ENCODE measurements around the gene RASL12. TPM values are rescaled to one million over a fixed set of nuclear protein-coding genes. Genes with fewer than 3 reads are reported as not detected.
A peak's percentile ranks its signal among the peaks of the same experiment; 100 is the strongest.
"Not testable (repeated sequence)": the region's sequence is repeated elsewhere in the genome, so short reads cannot be mapped to it uniquely, and the experiment has no call there.

Gene RASL12
- total RNA-seq, 6 donors from 2014 or later, result 12.8 to 49.9 (median 24.9) TPM

GRCh38 chr15:65021488-65021887 lies 46.3 kb downstream of the RASL12 start:
- Histone ChIP-seq H3K27ac (no peak overlapping the region), H3K4me3 (no peak overlapping the region), H3K36me3 (peaks cover 22 to 84% (median 35%) of the 10 kb centered on the region in 4 donors), H3K9me3 (no peaks in the 10 kb centered on the region), H3K4me1 (no peaks in the 10 kb centered on the region), H3K27me3 (no peaks in the 10 kb centered on the region)
- TF ChIP-seq EP300 (IDR thresholded peaks at IDR 0.05), result no peak
- TF ChIP-seq POLR2A (IDR thresholded peaks at IDR 0.05), result no peak
- TF ChIP-seq POLR2AphosphoS5 (IDR thresholded peaks at IDR 0.05), result no peak
- no peak for TF ChIP-seq CTCF (IDR thresholded peaks at IDR 0.05)
- DNase-seq, result no peak
- no peak for ATAC-seq (ENCODE audit: low FRiP score in 2 of 2)

DNA sequence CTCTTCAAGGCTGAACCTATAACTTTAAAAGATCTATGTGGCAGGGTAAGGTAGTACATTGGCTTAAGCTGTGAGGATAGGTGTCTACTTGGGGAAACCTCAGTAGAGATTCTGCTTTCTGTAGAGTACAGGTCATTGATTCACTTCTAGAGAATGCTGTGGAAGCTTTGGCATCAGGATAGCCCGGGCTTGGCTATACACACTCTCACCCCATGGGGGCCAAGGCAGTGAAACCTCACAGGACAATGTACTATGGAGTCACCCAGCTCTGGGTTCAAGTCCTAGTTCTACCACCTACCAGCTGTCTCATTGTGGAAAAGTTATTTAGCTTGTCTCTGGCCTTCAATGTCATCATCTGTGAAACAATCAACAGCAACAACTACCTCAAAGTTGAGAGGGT lies 47.4 kb downstream of the RASL12 start:
- H3K27me3 ChIP-seq, result no peaks in the 10 kb centered on the region
- no peaks in the 10 kb centered on the region for H3K4me1 ChIP-seq
- DNase-seq (no peak), ATAC-seq (ENCODE audit: low FRiP score in 2 of 2) (no peak)
- TF ChIP-seq POLR2A (IDR thresholded peaks at IDR 0.05) (no peak), EP300 (IDR thresholded peaks at IDR 0.05) (no peak), POLR2AphosphoS5 (IDR thresholded peaks at IDR 0.05) (no peak), CTCF (IDR thresholded peaks at IDR 0.05) (no peak)
- 100% methylated on average over 1 of the region's 1 CpG for WGBS, 2 donors
- H3K9me3 ChIP-seq, result no peaks in the 10 kb centered on the region
- H3K27ac ChIP-seq, result no peak overlapping the region
- H3K4me3 ChIP-seq, result no peak overlapping the region
- peaks cover 25 to 86% (median 36%) of the 10 kb centered on the region in 4 donors for H3K36me3 ChIP-seq

- H3K27me3 ChIP-seq; H3K9me3 ChIP-seq; H3K27ac ChIP-seq; DNase-seq; H3K4me3 ChIP-seq; ATAC-seq (ENCODE audit: low FRiP score in 2 of 2); H3K4me1 ChIP-seq: not testable (repeated sequence)
- 88 to 91% methylated on average over 4 of the region's 4 CpGs for WGBS, 2 donors
- peaks cover 0 to 46% (median 25%) of the 10 kb centered on the region in 4 donors for H3K36me3 ChIP-seq
These were observed 56.6 kb downstream of the RASL12 start for GRCh38 chr15:65011198-65011597.

- Histone ChIP-seq H3K9me3 (peaks cover 0 to 8% (median 2%) of the 10 kb centered on the region in 4 donors), H3K4me1 (no peaks in the 10 kb centered on the region), H3K27ac (no peak overlapping the region), H3K36me3 (peaks cover 0 to 31% (median 7%) of the 10 kb centered on the region in 4 donors), H3K4me3 (no peak overlapping the region), H3K27me3 (no peaks in the 10 kb centered on the region)
- ATAC-seq (ENCODE audit: low FRiP score in 2 of 2), result no peak
- no peak for DNase-seq
- no peak for TF ChIP-seq POLR2AphosphoS5 (IDR thresholded peaks at IDR 0.05)
- TF ChIP-seq CTCF (IDR thresholded peaks at IDR 0.05), result peak in 1 of 6 experiments; percentile 7
- WGBS, 2 donors, result 60 to 73% methylated on average over 2 of the region's 2 CpGs
These were observed 58.8 kb downstream of the RASL12 start for GRCh38 chr15:65008983-65009382.

DNA sequence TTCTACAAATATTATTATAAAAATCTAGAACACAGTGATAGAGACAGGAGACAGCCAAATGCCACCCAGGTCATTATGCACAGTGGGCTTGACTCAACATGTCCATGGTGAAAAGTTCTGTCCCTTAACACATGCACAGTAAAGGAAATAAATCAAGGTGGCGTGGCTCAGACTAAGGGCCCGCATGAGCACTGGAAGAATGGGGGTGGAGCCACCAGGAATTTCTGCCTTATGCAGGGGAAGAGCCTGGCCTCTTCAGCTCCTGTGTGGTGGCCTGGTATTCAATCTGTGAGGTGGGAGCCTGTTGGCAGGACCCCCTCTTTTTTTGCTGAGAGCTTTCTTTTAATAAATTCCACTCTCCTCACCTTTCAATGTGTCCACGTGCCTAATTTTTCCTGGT lies 60.9 kb downstream of the RASL12 start:
- 78 to 87% methylated on average over 3 of the region's 3 CpGs for WGBS, 2 donors
- Histone ChIP-seq H3K4me3 (no peak overlapping the region), H3K4me1 (no peaks in the 10 kb centered on the region), H3K27ac (no peak overlapping the region), H3K36me3 (peaks cover 0 to 20% (median 4%) of the 10 kb centered on the region in 4 donors), H3K9me3 (no peaks in the 10 kb centered on the region), H3K27me3 (no peaks in the 10 kb centered on the region)
- DNase-seq (no peak), ATAC-seq (ENCODE audit: low FRiP score in 2 of 2) (no peak)
- no peak for TF ChIP-seq EP300 (IDR thresholded peaks at IDR 0.05)
- no peak for TF ChIP-seq CTCF (IDR thresholded peaks at IDR 0.05)
- TF ChIP-seq POLR2AphosphoS5 (IDR thresholded peaks at IDR 0.05), result no peak
- TF ChIP-seq POLR2A (IDR thresholded peaks at IDR 0.05), result no peak
